Stromal cell of bone marrow (primary cell): ENCODE data around the gene TJP1.
"Not testable (repeated sequence)": the region's sequence is repeated elsewhere in the genome, so short reads cannot be mapped to it uniquely, and the experiment has no call there.

Experiments used
- DNase-seq: peaks from one replicate; pipeline ENCODE4 v3.0.0-alpha.2; 2012; ENCODE audit warnings: low read depth

TJP1 gene

GRCh38 chr15:29681166-29681845 is 141.0 kb downstream of the TJP1 start:
- no peak for DNase-seq

GRCh38 chr15:29680465-29681165 is 141.7 kb downstream of the TJP1 start:
- DNase-seq: no peak

- no peak for DNase-seq
These were observed 143.7 kb downstream of the TJP1 start for GRCh38 chr15:29678504-29679034.

- no peak for DNase-seq
These were observed 144.3 kb downstream of the TJP1 start for GRCh38 chr15:29677871-29678461.

- no peak for DNase-seq
These were observed 144.8 kb downstream of the TJP1 start for GRCh38 chr15:29677455-29677854.

GRCh38 chr15:29676961-29677402 is 145.3 kb downstream of the TJP1 start:
- no peak for DNase-seq

- peak; percentile 17 for DNase-seq
These were observed 145.8 kb downstream of the TJP1 start for GRCh38 chr15:29676374-29676960.

- DNase-seq: no peak
These were observed 146.4 kb downstream of the TJP1 start for GRCh38 chr15:29675791-29676301.

GRCh38 chr15:29674661-29675533 is 147.4 kb downstream of the TJP1 start:
- DNase-seq: no peak

GRCh38 chr15:29672923-29673809 is 149.1 kb downstream of the TJP1 start:
- no peak for DNase-seq

- no peak for DNase-seq
These were observed 149.8 kb downstream of the TJP1 start for GRCh38 chr15:29672446-29672845.

- not testable (repeated sequence) for DNase-seq
These were observed 150.2 kb downstream of the TJP1 start for GRCh38 chr15:29672046-29672445.

- DNase-seq: peak; percentile 89
These were observed 151.0 kb downstream of the TJP1 start for GRCh38 chr15:29670998-29671981.

GRCh38 chr15:29670266-29670665 is 152.0 kb downstream of the TJP1 start:
- no peak for DNase-seq

- DNase-seq: no peak
These were observed 152.4 kb downstream of the TJP1 start for GRCh38 chr15:29669823-29670222.

- peak; percentile 60 for DNase-seq
These were observed 154.1 kb downstream of the TJP1 start for GRCh38 chr15:29668120-29668602.

GRCh38 chr15:29666241-29666640 is 156.0 kb downstream of the TJP1 start:
- no peak for DNase-seq

- no peak for DNase-seq
These were observed 156.7 kb downstream of the TJP1 start for GRCh38 chr15:29665444-29666003.

GRCh38 chr15:29664406-29664805 is 157.9 kb downstream of the TJP1 start:
- no peak for DNase-seq
